Ovary (tissue), 9 donors: Measurements from ENCODE around the gene GRID2. TPM values are rescaled to one million over a fixed set of nuclear protein-coding genes. Genes with fewer than 3 reads are reported as not detected.

ENCODE experiments used
- DNase-seq, 5 donors: peaks; one replicate each; pipeline ENCODE4 v3.0.0-alpha.2; 2019 to 2020
- H3K27ac ChIP-seq, 2 donors: fragments of 200-600 bp; one replicate each; pipeline versions ENCODE4 v1.5.1 to v1.8.0; 2019 to 2022
- H3K27me3 ChIP-seq: fragments of 200-600 bp; one replicate; pipeline ENCODE4 v1.8.0; 2022
- H3K36me3 ChIP-seq: fragments of 200-600 bp; sonication (generic); one replicate; pipeline ENCODE4 v1.5.1; 2019
- H3K4me1 ChIP-seq: one replicate; pipeline ENCODE4 v1.8.1; 2013; ENCODE audit warnings: mild to moderate bottlenecking, moderate library complexity; ENCODE audit not compliant: insufficient read depth
- H3K4me3 ChIP-seq: fragments of 200-600 bp; sonication (generic); one replicate; pipeline ENCODE4 v1.5.1; 2017
- H3K9me3 ChIP-seq, 2 donors: fragments of 200-600 bp in 1 of 2; sonication (generic) in 1 of 2; one replicate each; pipeline versions ENCODE4 v1.5.1 to v1.8.1; 2013 to 2019; ENCODE audit warnings: mild to moderate bottlenecking in 1 of 2, moderate library complexity in 1 of 2
- CTCF ChIP-seq, 3 donors: fragments of 450-650 bp in 2 of 3; fragments of 200-600 bp in 1 of 3; IDR thresholded peaks; one replicate each; pipeline versions ENCODE4 v1.5.1 to v1.8.0; 2016 to 2022; ENCODE audit warnings: antibody characterized with exemption in 3 of 3, mild to moderate bottlenecking in 1 of 3
- EP300 ChIP-seq: sonication (generic); formaldehyde crosslinking; IDR thresholded peaks from one replicate; pipeline ENCODE4 v1.6.1; 2017; ENCODE audit warnings: antibody characterized with exemption
- POLR2A ChIP-seq: fragments of 450-650 bp; IDR thresholded peaks from one replicate; pipeline ENCODE4 v1.6.1; 2017; ENCODE audit warnings: antibody characterized with exemption, mild to moderate bottlenecking, moderate library complexity
- WGBS, 3 donors: extraction: QIAGEN DNeasy Blood & Tissue Kit in 1 of 3; methylation state at CpG; one replicate each; pipeline versions ENCODE4 v1.1.5 to v1.1.7; 2013 to 2017; 5-methylcytosine and 5-hydroxymethylcytosine counted together
- intact Hi-C, 4 donors: fragments of 100-400 bp; cut with DNase I; formaldehyde crosslinking; loops; one replicate each; pipeline versions ENCODE4 v1.11.0 to v1.15.1; 2022 to 2023
- polyA plus RNA-seq, 2 donors: library from polyadenylated mRNA; stranded (reverse); fragments of 200-250 nt in 1 of 2; fragments of 350-450 nt in 1 of 2; fragmentation: Illumina TruSeq in 1 of 2; extraction: RNeasy Lipid Tissue Mini Kit (QIAGEN cat#74804) in 1 of 2; gene quantifications; one replicate each; pipeline ENCODE4 v1.2.3, GENCODE V29; 2013 to 2014
- total RNA-seq, 7 donors: library from RNA; depleted of rRNA in 2 of 7; stranded (reverse); fragments of >200 nt in 2 of 7; fragmentation: NEBNext Ultra II Directional in 3 of 7; extraction: Animal tissue kit (Norgen Biotek cat#: 25700) in 3 of 7; gene quantifications; one replicate each; pipeline versions ENCODE4 v1.1.0 to v1.2.4, GENCODE V29; 2016 to 2023
- donor health status: DM: no; HTN: no; CAD: no; lungs with moderate emphysema.
- donor health status: DM: no; HTN: no; CAD: no.
- donor health status: Bipolar disorder and iron deficiency.
- donor health status: DM: yes; HTN: yes; CAD: no.
- donor health status: DM: no; HTN: no; CAD: no.
- donor health status: DM: yes; HTN: yes; CAD: no.

GRID2 gene
- total and polyA plus RNA-seq, 9 donors: 0.65 to 6.8 (median 2.6) TPM

- Histone ChIP-seq H3K4me1 (no peaks in the 10 kb centered on the region), H3K9me3 (no peaks in the 10 kb centered on the region), H3K27ac (no peak overlapping the region), H3K36me3 (no peaks in the 10 kb centered on the region), H3K4me3 (no peak overlapping the region), H3K27me3 (no peaks in the 10 kb centered on the region)
- 81 to 90% (median 84%) methylated on average over 4 of the region's 4 CpGs for WGBS, 3 donors
- no peak for DNase-seq
- no peak for TF ChIP-seq EP300
- no peak for TF ChIP-seq CTCF (IDR thresholded peaks at IDR 0.05)
- TF ChIP-seq POLR2A: no peak
- intact Hi-C loops: loop anchor here in 1 of 4 donors (10.0 kb wide), 1 partner anchor 743 kb away; no protein-coding TSS in a partner anchor
Measured at GRCh38 chr4:93187466-93187865, 883.7 kb downstream of the GRID2 start.

DNA sequence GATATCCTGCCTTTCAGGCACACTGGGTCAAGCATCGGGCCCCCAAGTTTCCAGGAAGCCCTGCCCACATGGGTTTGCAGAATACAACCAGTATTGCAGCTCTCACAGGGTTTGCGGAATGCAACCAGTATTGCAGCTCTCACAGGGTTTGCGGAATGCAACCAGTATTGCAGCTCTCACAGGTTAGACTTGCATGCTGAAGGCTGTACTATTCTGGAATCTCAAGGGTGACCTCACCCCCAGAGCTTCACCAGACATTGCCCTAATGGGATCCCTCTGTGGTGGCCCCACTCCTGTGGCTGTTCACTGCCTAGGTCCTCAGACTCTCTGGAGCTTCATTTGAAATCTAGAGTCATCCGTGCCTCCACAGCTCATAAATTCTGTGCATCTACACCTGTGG lies 884.1 kb downstream of the GRID2 start:
- Histone ChIP-seq H3K9me3 (no peaks in the 10 kb centered on the region), H3K4me1 (no peaks in the 10 kb centered on the region), H3K27me3 (no peaks in the 10 kb centered on the region), H3K4me3 (no peak overlapping the region), H3K27ac (no peak overlapping the region), H3K36me3 (no peaks in the 10 kb centered on the region)
- WGBS, 3 donors: 87 to 90% (median 88%) methylated on average over 4 of the region's 4 CpGs
- TF ChIP-seq POLR2A (no peak), EP300 (no peak), CTCF (IDR thresholded peaks at IDR 0.05) (no peak)
- intact Hi-C loops: loop anchor here in 1 of 4 donors (10.0 kb wide), 1 partner anchor 743 kb away; no protein-coding TSS in a partner anchor
- DNase-seq: no peak

GRCh38 chr4:93199492-93199891 lies 895.7 kb downstream of the GRID2 start:
- no peak overlapping the region for H3K27ac ChIP-seq
- no peaks in the 10 kb centered on the region for H3K4me1 ChIP-seq
- H3K36me3 ChIP-seq: no peaks in the 10 kb centered on the region
- WGBS, 3 donors: 22 to 29% (median 25%) methylated on average over 2 of the region's 2 CpGs
- no peak for DNase-seq
- no peak overlapping the region for H3K4me3 ChIP-seq
- intact Hi-C loops: no loop called here
- no peak for TF ChIP-seq CTCF (IDR thresholded peaks at IDR 0.05)
- no peak for TF ChIP-seq EP300
- no peak for TF ChIP-seq POLR2A
- no peaks in the 10 kb centered on the region for H3K9me3 ChIP-seq
- H3K27me3 ChIP-seq: no peaks in the 10 kb centered on the region

- no peaks in the 10 kb centered on the region for H3K27me3 ChIP-seq
- 50 to 63% (median 58%) methylated on average over 4 of the region's 4 CpGs for WGBS, 3 donors
- no peaks in the 10 kb centered on the region for H3K36me3 ChIP-seq
- intact Hi-C loops: no loop called here
- H3K4me3 ChIP-seq: no peak overlapping the region
- TF ChIP-seq CTCF (IDR thresholded peaks at IDR 0.05): no peak
- no peak for TF ChIP-seq EP300
- TF ChIP-seq POLR2A: no peak
- H3K27ac ChIP-seq: no peak overlapping the region
- H3K9me3 ChIP-seq: no peaks in the 10 kb centered on the region
- H3K4me1 ChIP-seq: no peaks in the 10 kb centered on the region
- no peak for DNase-seq
Measured at GRCh38 chr4:93201471-93202096, 897.8 kb downstream of the GRID2 start.
